Left lung (tissue), 10 donors: ENCODE data around the gene MIEF2. TPM values are rescaled to one million over a fixed set of nuclear protein-coding genes. Genes with fewer than 3 reads are reported as not detected.

Source experiments
- ATAC-seq: fragments of 200-7000 bp; cut with Tn5 transposase; one replicate; pipeline ENCODE4 v1.9.1; 2020; ENCODE audit warnings: moderate library complexity
- DNase-seq, 4 donors: peaks; one replicate each; pipeline ENCODE4 v3.0.0-alpha.2; 2013 to 2020
- H3K27ac ChIP-seq, 2 donors: fragments of 200-600 bp; sonication (generic) in 1 of 2; one replicate each; pipeline versions ENCODE4 v1.5.0 to v1.8.0; 2020 to 2021
- H3K27me3 ChIP-seq, 2 donors: fragments of 200-600 bp; sonication (generic) in 1 of 2; one replicate each; pipeline versions ENCODE4 v1.5.0 to v1.8.0; 2020 to 2021
- H3K36me3 ChIP-seq, 2 donors: fragments of 200-600 bp; sonication (generic) in 1 of 2; one replicate each; pipeline versions ENCODE4 v1.5.0 to v1.8.0; 2020 to 2021
- H3K4me1 ChIP-seq, 2 donors: fragments of 200-600 bp; one replicate each; pipeline ENCODE4 v1.8.0; 2021
- H3K4me3 ChIP-seq, 2 donors: fragments of 200-600 bp; sonication (generic) in 1 of 2; one replicate each; pipeline versions ENCODE4 v1.5.0 to v1.8.0; 2020 to 2021; ENCODE audit warnings: mild to moderate bottlenecking in 1 of 2
- H3K9me3 ChIP-seq, 2 donors: fragments of 200-600 bp; sonication (generic) in 1 of 2; one replicate each; pipeline versions ENCODE4 v1.5.0 to v1.8.0; 2020 to 2021
- intact Hi-C, 2 donors: fragments of 100-400 bp; cut with DNase I; formaldehyde crosslinking; loops; one replicate each; pipeline versions ENCODE4 v1.11.2 to v1.14.2; 2022
- polyA plus RNA-seq, 6 donors: library from polyadenylated mRNA; unstranded; fragments of 120-200 nt; gene quantifications; one replicate each; pipeline ENCODE4 v1.2.1, GENCODE V29; 2013; ENCODE audit not compliant: insufficient read length in 6 of 6
- total RNA-seq, 2 donors: library from RNA; stranded (reverse); fragmentation: NEBNext Ultra II Directional; extraction: Animal tissue kit (Norgen Biotek cat#: 25700); gene quantifications; one replicate each; pipeline ENCODE4 v1.2.1, GENCODE V29; 2021
- TF ChIP-seq, protein P1 (sequence below), 2 donors: fragments of 200-600 bp; sonication (generic) in 1 of 2; IDR thresholded peaks; one replicate each; pipeline versions ENCODE4 v1.5.0 to v1.8.0; 2021; ENCODE audit warnings: antibody characterized with exemption in 2 of 2
- donor health status: DM: no; HTN: yes; CAD: no.
- donor health status: DM: no; HTN: no; CAD: no.

MIEF2 gene
- total and polyA plus RNA-seq, 8 donors = 8.3 to 16.3 (median 11.1) TPM

DNA sequence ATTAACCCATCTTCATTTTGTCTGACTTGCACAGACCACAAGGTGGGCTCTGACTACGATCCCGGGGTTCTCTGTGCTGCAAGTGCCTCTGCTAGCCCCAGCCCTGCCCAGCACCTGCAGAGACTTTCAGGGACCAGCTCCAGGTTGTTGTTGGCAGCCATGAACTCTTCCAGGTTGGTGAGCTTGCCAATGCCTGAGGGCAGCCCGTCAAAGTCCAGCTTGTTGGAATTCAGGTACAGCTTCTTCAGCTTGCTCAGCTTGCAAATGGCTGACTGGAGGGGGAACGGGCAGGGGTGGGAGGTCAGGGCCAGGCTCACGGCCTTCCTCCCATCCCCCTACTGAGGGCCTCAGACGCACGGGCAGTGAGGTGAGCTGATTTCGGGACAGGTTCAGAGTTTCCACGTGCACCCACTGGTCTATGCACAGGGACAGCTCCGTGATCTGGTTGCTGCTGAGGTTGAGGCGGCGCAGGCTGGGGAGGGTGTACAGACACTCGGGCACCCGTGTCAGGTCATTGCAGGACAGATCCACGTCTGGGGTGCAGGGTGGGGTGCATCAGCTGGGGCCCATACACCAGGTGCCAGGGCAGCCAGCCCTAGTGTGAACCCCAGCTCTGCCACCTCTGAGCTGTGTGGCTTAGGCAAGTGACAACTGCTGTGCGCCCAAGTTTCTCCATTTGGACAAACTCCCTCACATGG is 7.1 kb upstream of the MIEF2 start:
- intact Hi-C loops = no loop called here
- H3K36me3 ChIP-seq = peaks cover 0 to 85% of the 10 kb centered on the region in 2 donors
- ATAC-seq = no peak
- TF ChIP-seq, protein P1, sequence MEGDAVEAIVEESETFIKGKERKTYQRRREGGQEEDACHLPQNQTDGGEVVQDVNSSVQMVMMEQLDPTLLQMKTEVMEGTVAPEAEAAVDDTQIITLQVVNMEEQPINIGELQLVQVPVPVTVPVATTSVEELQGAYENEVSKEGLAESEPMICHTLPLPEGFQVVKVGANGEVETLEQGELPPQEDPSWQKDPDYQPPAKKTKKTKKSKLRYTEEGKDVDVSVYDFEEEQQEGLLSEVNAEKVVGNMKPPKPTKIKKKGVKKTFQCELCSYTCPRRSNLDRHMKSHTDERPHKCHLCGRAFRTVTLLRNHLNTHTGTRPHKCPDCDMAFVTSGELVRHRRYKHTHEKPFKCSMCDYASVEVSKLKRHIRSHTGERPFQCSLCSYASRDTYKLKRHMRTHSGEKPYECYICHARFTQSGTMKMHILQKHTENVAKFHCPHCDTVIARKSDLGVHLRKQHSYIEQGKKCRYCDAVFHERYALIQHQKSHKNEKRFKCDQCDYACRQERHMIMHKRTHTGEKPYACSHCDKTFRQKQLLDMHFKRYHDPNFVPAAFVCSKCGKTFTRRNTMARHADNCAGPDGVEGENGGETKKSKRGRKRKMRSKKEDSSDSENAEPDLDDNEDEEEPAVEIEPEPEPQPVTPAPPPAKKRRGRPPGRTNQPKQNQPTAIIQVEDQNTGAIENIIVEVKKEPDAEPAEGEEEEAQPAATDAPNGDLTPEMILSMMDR (IDR thresholded peaks at IDR 0.05) = no peak
- no peak for DNase-seq
- H3K27me3 ChIP-seq = no peaks in the 10 kb centered on the region
- H3K4me3 ChIP-seq = no peak overlapping the region
- peaks cover 13 to 23% of the 10 kb centered on the region in 2 donors for H3K4me1 ChIP-seq
- H3K27ac ChIP-seq = no peak overlapping the region
- no peaks in the 10 kb centered on the region for H3K9me3 ChIP-seq

DNA sequence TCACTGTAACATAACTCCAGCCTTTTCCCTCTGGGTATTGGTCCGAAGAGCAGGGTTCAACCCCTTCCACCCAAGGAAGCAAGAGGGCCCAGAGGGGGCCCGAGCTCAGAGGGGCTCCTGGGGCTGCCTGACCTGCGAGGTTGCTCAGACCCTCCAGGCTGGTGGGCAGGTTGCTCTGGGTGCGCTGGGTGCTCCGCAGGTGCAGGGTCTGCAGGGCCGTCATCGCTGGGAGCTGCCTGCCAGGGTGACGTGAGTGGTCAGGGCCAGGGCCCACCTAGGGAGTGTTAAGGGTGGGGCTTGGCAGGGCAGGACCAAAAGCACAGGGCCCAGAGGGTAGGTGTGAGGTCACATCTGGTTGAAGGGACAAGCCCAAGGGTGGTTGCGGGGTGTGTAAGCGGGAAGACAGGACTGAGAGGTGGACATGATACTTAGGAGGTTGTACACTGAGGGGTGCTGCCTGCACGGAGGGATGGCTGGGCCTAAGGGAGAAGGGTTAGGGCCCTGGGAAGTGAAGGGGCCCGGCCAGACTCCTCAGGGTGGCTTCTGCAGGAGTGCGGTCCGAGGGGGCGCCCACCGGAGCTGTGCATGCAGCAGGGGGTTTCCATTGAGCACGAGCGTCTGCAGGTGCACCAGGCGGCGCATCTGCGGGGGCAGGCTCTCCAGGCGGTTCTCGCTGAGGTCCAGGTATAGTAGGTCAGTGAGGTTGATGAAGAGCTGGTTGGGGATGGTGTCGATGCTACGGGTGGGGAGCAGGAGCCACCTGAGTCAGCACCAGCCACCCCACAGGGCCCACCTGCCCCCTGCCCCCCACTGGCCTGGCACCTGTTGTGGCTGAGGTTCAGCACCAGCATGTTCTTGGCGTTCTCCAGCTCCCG is 6.3 kb upstream of the MIEF2 start:
- Histone ChIP-seq H3K4me1 (peaks cover 13 to 22% of the 10 kb centered on the region in 2 donors), H3K27ac (no peak overlapping the region), H3K36me3 (peaks cover 0 to 77% of the 10 kb centered on the region in 2 donors), H3K27me3 (no peaks in the 10 kb centered on the region), H3K9me3 (no peaks in the 10 kb centered on the region), H3K4me3 (no peak overlapping the region)
- intact Hi-C loops = no loop called here
- TF ChIP-seq, protein P1 (IDR thresholded peaks at IDR 0.05) = no peak
- DNase-seq = no peak
- ATAC-seq = no peak

DNA sequence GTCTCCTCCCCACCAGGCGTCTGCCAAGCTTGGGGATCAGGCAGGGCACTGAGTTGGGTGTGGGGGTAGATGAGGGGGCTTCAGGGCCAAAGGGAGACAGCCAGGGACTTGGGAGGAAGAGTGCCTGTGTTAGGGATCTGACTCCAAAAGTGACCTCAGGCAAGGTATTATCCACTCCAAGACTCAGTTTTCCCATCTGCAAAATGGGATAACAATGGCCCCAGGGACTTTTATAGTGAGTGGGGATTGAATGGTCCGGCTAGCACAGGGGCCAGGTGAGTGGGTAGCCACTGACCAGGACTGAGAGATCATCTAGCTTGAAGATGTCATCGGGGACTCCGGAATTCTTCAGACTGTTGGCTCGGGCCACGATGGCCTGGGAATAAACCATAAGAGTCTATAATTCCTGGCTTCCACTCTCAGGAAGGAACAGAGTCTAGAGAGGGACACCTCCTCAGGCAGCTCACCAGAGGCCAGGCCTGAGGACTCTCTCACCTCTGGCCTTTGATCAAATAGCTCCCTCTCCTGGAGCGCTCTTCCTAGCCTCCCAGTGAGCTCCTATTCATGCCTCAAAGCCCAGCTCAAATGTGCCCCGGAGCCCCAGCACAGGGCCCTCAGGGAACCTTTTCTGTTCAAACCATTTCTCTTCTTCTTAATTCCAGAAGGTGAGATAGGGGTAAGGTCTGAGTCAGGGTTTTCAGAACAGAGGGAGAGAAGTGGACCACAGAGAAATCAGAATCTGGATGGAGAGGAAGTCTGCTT is 5.4 kb upstream of the MIEF2 start:
- Histone ChIP-seq H3K9me3 (no peaks in the 10 kb centered on the region), H3K27me3 (no peaks in the 10 kb centered on the region), H3K27ac (no peak overlapping the region), H3K4me1 (peaks cover 17 to 30% of the 10 kb centered on the region in 2 donors), H3K4me3 (no peak overlapping the region), H3K36me3 (peaks cover 0 to 68% of the 10 kb centered on the region in 2 donors)
- TF ChIP-seq, protein P1 (IDR thresholded peaks at IDR 0.05) = no peak
- intact Hi-C loops = no loop called here
- no peak for DNase-seq
- ATAC-seq = no peak

DNA sequence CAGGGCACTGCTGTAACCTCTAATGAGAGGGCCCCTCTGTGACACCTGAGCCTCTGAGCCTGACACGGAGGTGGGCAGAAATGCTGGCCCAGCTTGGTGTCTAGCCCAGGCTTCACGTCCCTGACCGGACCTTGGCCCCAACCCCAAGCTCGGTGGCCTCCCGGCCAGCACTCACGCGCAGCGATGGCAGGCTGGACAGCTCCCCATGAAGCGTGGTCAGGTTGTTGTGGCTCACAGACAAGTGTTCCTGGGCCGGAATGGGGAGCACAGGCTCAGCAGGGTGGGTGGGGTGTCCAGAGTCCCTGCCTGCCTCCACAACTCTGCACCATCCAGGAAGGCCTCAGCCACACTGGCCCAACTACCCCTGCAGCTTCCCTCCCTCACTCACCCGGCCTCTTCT is 4.1 kb upstream of the MIEF2 start:
- ATAC-seq (no peak), DNase-seq (no peak)
- peaks cover 0 to 55% of the 10 kb centered on the region in 2 donors for H3K36me3 ChIP-seq
- TF ChIP-seq, protein P1 (IDR thresholded peaks at IDR 0.05) = no peak
- no peak overlapping the region for H3K27ac ChIP-seq
- H3K9me3 ChIP-seq = no peaks in the 10 kb centered on the region
- peak overlapping the region in 1 of 2 donors; percentile 99 for H3K4me3 ChIP-seq
- no peaks in the 10 kb centered on the region for H3K27me3 ChIP-seq
- intact Hi-C loops = no loop called here
- H3K4me1 ChIP-seq = peaks cover 18 to 37% of the 10 kb centered on the region in 2 donors
